ENCODE results near the gene ZCCHC14.
"Not testable (repeated sequence)": the region's sequence is repeated elsewhere in the genome, so short reads cannot be mapped to it uniquely, and the experiment has no call there.

The ZCCHC14 gene

GRCh38 chr16:87365021-87365713 lies 127.7 kb downstream of the ZCCHC14 start:
- no peak for TF ChIP-seq CTCF (conservative IDR thresholded peaks at IDR 0.05; ENCODE audit: control insufficient read depth, insufficient read depth, low read depth, low read length)
- DNase-seq (ENCODE audit: low read depth) = no peak
- H3K4me3 ChIP-seq (ENCODE audit: control insufficient read depth, low read depth, low read length) = no peak overlapping the region

GRCh38 chr16:87363771-87364455 lies 128.9 kb downstream of the ZCCHC14 start:
- TF ChIP-seq CTCF (conservative IDR thresholded peaks at IDR 0.05; ENCODE audit: control insufficient read depth, insufficient read depth, low read depth, low read length) = no peak
- DNase-seq (ENCODE audit: low read depth) = peak; percentile 18
- H3K4me3 ChIP-seq (ENCODE audit: control insufficient read depth, low read depth, low read length) = no peak overlapping the region

GRCh38 chr16:87362828-87363559 lies 129.8 kb downstream of the ZCCHC14 start:
- DNase-seq (ENCODE audit: low read depth); H3K4me3 ChIP-seq (ENCODE audit: control insufficient read depth, low read depth, low read length): not testable (repeated sequence)

GRCh38 chr16:87361916-87362619 lies 130.8 kb downstream of the ZCCHC14 start:
- DNase-seq (ENCODE audit: low read depth) = no peak
- H3K4me3 ChIP-seq (ENCODE audit: control insufficient read depth, low read depth, low read length) = no peak overlapping the region
- no peak for TF ChIP-seq CTCF (conservative IDR thresholded peaks at IDR 0.05; ENCODE audit: control insufficient read depth, insufficient read depth, low read depth, low read length)

GRCh38 chr16:87360862-87361610 lies 131.8 kb downstream of the ZCCHC14 start:
- DNase-seq (ENCODE audit: low read depth) = no peak
- no peak for TF ChIP-seq CTCF (conservative IDR thresholded peaks at IDR 0.05; ENCODE audit: control insufficient read depth, insufficient read depth, low read depth, low read length)
- H3K4me3 ChIP-seq (ENCODE audit: control insufficient read depth, low read depth, low read length) = no peak overlapping the region

GRCh38 chr16:87359121-87359520 lies 133.7 kb downstream of the ZCCHC14 start:
- no peak overlapping the region for H3K4me3 ChIP-seq (ENCODE audit: control insufficient read depth, low read depth, low read length)
- DNase-seq (ENCODE audit: low read depth) = no peak
- no peak for TF ChIP-seq CTCF (conservative IDR thresholded peaks at IDR 0.05; ENCODE audit: control insufficient read depth, insufficient read depth, low read depth, low read length)

Measured in fibroblast of mammary gland (primary cell).